PC-3 (cell line): ENCODE data around the gene CD6. TPM values are rescaled to one million over a fixed set of nuclear protein-coding genes. Genes with fewer than 3 reads are reported as not detected.
A peak's percentile ranks its signal among the peaks of the same experiment; 100 is the strongest.

Source experiments
- ATAC-seq: fragments of 200-7000 bp; cut with Tn5 transposase; 2 replicates; pipeline ENCODE4 v1.9.1; 2020; ENCODE audit warnings: mild to moderate bottlenecking, moderate library complexity
- BruUV-seq: library from RNA; stranded (reverse); fragments of 400-500 nt; replicated peaks from 2 replicates; lab custom pipeline; 2021; lab: Mats Ljungman, UMichigan
- CTCF ChIA-PET: fragments of 300-600 bp; sonication (Branson Sonifier 250); formaldehyde crosslinking; loops from one replicate; lab custom pipeline; 2022; ENCODE audit warnings: antibody characterized with exemption; lab: Charles Lee
- POLR2A ChIA-PET: fragments of 300-600 bp; sonication (Branson Sonifier 250); formaldehyde crosslinking; loops from one replicate; lab custom pipeline; 2022; ENCODE audit warnings: antibody characterized with exemption; ENCODE audit not compliant: unreplicated experiment; lab: Charles Lee
- DNase-seq: peaks from one replicate; pipeline ENCODE4 v3.0.0-alpha.2; 2015
- H2AFZ ChIP-seq: fragments of 300-600 bp; sonication (generic); 2 replicates; pipeline ENCODE4 v1.6.0; 2016; ENCODE audit warnings: antibody characterized with exemption, low read length
- H3F3A ChIP-seq: fragments of 300-600 bp; sonication (generic); one replicate; pipeline ENCODE4 v1.6.0; 2017; ENCODE audit warnings: antibody characterized with exemption, low read length, control low read depth, mild to moderate bottlenecking; ENCODE audit not compliant: unreplicated experiment
- H3K27ac ChIP-seq: fragments of 300-600 bp; sonication (generic); 2 replicates; pipeline ENCODE4 v1.5.1; 2016; ENCODE audit warnings: mild to moderate bottlenecking, low read length
- H3K27me3 ChIP-seq: fragments of 300-600 bp; sonication (generic); 2 replicates; pipeline ENCODE4 v1.6.1; 2016; ENCODE audit warnings: low read length, mixed read lengths
- H3K36me3 ChIP-seq: fragments of 300-600 bp; sonication (generic); 2 replicates; pipeline ENCODE4 v1.6.1; 2016; ENCODE audit warnings: low read depth, mixed run types, low read length, mixed read lengths
- H3K4me1 ChIP-seq: fragments of 300-600 bp; sonication (generic); 2 replicates; pipeline ENCODE4 v1.5.1; 2016; ENCODE audit warnings: low read length; ENCODE audit not compliant: insufficient read depth
- H3K4me2 ChIP-seq: fragments of 300-600 bp; sonication (generic); 2 replicates; pipeline ENCODE4 v1.6.0; 2016; ENCODE audit warnings: low read length
- H3K4me3 ChIP-seq: fragments of 300-600 bp; sonication (generic); 2 replicates; pipeline ENCODE4 v1.5.1; 2016; ENCODE audit warnings: mild to moderate bottlenecking, low read length, mixed read lengths
- H3K79me2 ChIP-seq: fragments of 300-600 bp; sonication (generic); 2 replicates; pipeline ENCODE4 v1.6.1; 2017; ENCODE audit warnings: low read length, mixed read lengths
- H3K9ac ChIP-seq: fragments of 300-600 bp; sonication (generic); 2 replicates; pipeline ENCODE4 v1.6.0; 2016; ENCODE audit warnings: mild to moderate bottlenecking, low read length
- H3K9me2 ChIP-seq: fragments of 300-600 bp; sonication (generic); replicated peaks from 2 replicates; pipeline ENCODE4 v1.6.1; 2016; ENCODE audit warnings: mixed run types, low read length, mixed read lengths
- H3K9me3 ChIP-seq: fragments of 300-600 bp; sonication (generic); 2 replicates; pipeline ENCODE4 v1.6.1; 2016; ENCODE audit warnings: low read length, mixed read lengths
- H4K20me1 ChIP-seq: fragments of 300-600 bp; sonication (generic); 2 replicates; pipeline ENCODE4 v1.6.1; 2016; ENCODE audit warnings: low read length, mixed read lengths
- CTCF ChIP-seq: fragments of 300-600 bp; sonication (generic); conservative IDR thresholded peaks from 2 replicates; pipeline ENCODE4 v1.5.1; 2017; ENCODE audit warnings: antibody characterized with exemption, low read depth, mild to moderate bottlenecking, low read length
- EZH2 ChIP-seq: fragments of 300-600 bp; sonication (generic); IDR thresholded peaks from one replicate; pipeline ENCODE4 v1.6.1; 2017; ENCODE audit warnings: antibody characterized with exemption, mild to moderate bottlenecking, low read length; ENCODE audit not compliant: unreplicated experiment
- EZH2phosphoT487 ChIP-seq: fragments of 300-600 bp; sonication (generic); IDR thresholded peaks from 2 replicates; pipeline ENCODE4 v1.6.1; 2018; ENCODE audit warnings: mild to moderate bottlenecking, antibody characterized with exemption, low read length, borderline replicate concordance
- intact Hi-C: fragments of 100-400 bp; cut with micrococcal nuclease; formaldehyde crosslinking; loops from 2 replicates; pipeline ENCODE4 v1.9.0; 2023
- total RNA-seq: library from RNA; depleted of rRNA; stranded (reverse); fragments of >200 nt; gene quantifications from 2 replicates; pipeline ENCODE4 v1.2.3, GENCODE V29; 2014

Gene CD6
- total RNA-seq, 1 experiment from 2014 or later: not detected

GRCh38 chr11:60922906-60923305, 48.6 kb upstream of the CD6 start:
- Histone ChIP-seq H3K4me3 (no peak overlapping the region), H3K4me2 (no peak overlapping the region), H3K27me3 (no peaks in the 10 kb centered on the region), H3K9ac (no peak overlapping the region), H3F3A (no peaks in the 10 kb centered on the region), H3K36me3 (peaks cover 26% of the 10 kb centered on the region; the same call in 1 of the 2 replicates), H2AFZ (no peak overlapping the region), H3K4me1 (peaks cover 38% of the 10 kb centered on the region), H3K27ac (no peak overlapping the region), H3K9me2 (no peaks in the 10 kb centered on the region), H3K79me2 (peaks cover 32% of the 10 kb centered on the region), H4K20me1 (peaks cover 13% of the 10 kb centered on the region), H3K9me3 (no peaks in the 10 kb centered on the region)
- BruUV-seq: TSS peak; percentile 26
- intact Hi-C loops: no loop called here
- ATAC-seq: no peak
- CTCF ChIA-PET: no interaction called here
- POLR2A ChIA-PET: no interaction called here
- DNase-seq: no peak
- TF ChIP-seq EZH2 (no peak), EZH2phosphoT487 (no peak), CTCF (no peak)

GRCh38 chr11:60923326-60923725, 48.2 kb upstream of the CD6 start:
- ChIA-PET CTCF (no interaction called here), POLR2A (no interaction called here)
- H3K9me3 ChIP-seq: no peaks in the 10 kb centered on the region
- H3K4me2 ChIP-seq: peak overlapping the region; percentile 90; the same call in 1 of the 2 replicates
- intact Hi-C loops: no loop called here
- H3K27ac ChIP-seq: no peak overlapping the region
- peaks cover 35% of the 10 kb centered on the region for H3K4me1 ChIP-seq
- DNase-seq (no peak), ATAC-seq (no peak)
- H3K27me3 ChIP-seq: no peaks in the 10 kb centered on the region
- H3K9me2 ChIP-seq: no peaks in the 10 kb centered on the region
- no peaks in the 10 kb centered on the region for H3F3A ChIP-seq
- H3K36me3 ChIP-seq: peaks cover 21% of the 10 kb centered on the region; the same call in 1 of the 2 replicates
- no peak for TF ChIP-seq EZH2phosphoT487
- TF ChIP-seq CTCF: no peak
- TF ChIP-seq EZH2: no peak
- H3K9ac ChIP-seq: no peak overlapping the region
- H2AFZ ChIP-seq: no peak overlapping the region
- H3K79me2 ChIP-seq: peaks cover 27% of the 10 kb centered on the region
- no peak overlapping the region for H3K4me3 ChIP-seq
- BruUV-seq: no TSS peak
- H4K20me1 ChIP-seq: peaks cover 13% of the 10 kb centered on the region

GRCh38 chr11:60923800-60924109, 47.7 kb upstream of the CD6 start:
- BruUV-seq: no TSS peak
- H3K36me3 ChIP-seq: peaks cover 20% of the 10 kb centered on the region; the same call in 1 of the 2 replicates
- peaks cover 23% of the 10 kb centered on the region for H3K79me2 ChIP-seq
- peak overlapping the region; percentile 85 for H3K4me3 ChIP-seq
- peaks cover 31% of the 10 kb centered on the region for H3K4me1 ChIP-seq
- no peaks in the 10 kb centered on the region for H3F3A ChIP-seq
- H2AFZ ChIP-seq: peak overlapping the region; percentile 75
- TF ChIP-seq CTCF (no peak), EZH2 (no peak), EZH2phosphoT487 (no peak)
- H4K20me1 ChIP-seq: peaks cover 8% of the 10 kb centered on the region
- intact Hi-C loops: loop anchor here (1.0 kb wide), 1 partner anchor 8 kb away; no protein-coding TSS in a partner anchor
- no peaks in the 10 kb centered on the region for H3K27me3 ChIP-seq
- ChIA-PET CTCF (interaction anchor here (0.7 kb wide), 1 partner anchor 251 kb away, joined by 4 read pairs; no protein-coding TSS in a partner anchor), POLR2A (no interaction called here)
- DNase-seq (no peak), ATAC-seq (peak; percentile 18)
- no peaks in the 10 kb centered on the region for H3K9me3 ChIP-seq
- H3K9me2 ChIP-seq: no peaks in the 10 kb centered on the region
- H3K4me2 ChIP-seq: peak overlapping the region; percentile 90
- no peak overlapping the region for H3K27ac ChIP-seq
- peak overlapping the region; percentile 86 for H3K9ac ChIP-seq
